Left ventricle myocardium inferior (tissue), 1 donor: Measurements from ENCODE around the gene XK. TPM values are rescaled to one million over a fixed set of nuclear protein-coding genes. Genes with fewer than 3 reads are reported as not detected.
"Not testable (repeated sequence)": the region's sequence is repeated elsewhere in the genome, so short reads cannot be mapped to it uniquely, and the experiment has no call there.

Experiments used
- DNase-seq: peaks from one replicate; pipeline ENCODE4 v3.0.0-alpha.2; 2020
- H3K27ac ChIP-seq: fragments of 200-600 bp; replicated peaks from 2 replicates; pipeline ENCODE4 v1.8.0; 2021
- H3K27me3 ChIP-seq: fragments of 200-600 bp; 2 replicates; pipeline ENCODE4 v1.8.0; 2021; ENCODE audit warnings: low read depth
- H3K36me3 ChIP-seq: fragments of 200-600 bp; 2 replicates; pipeline ENCODE4 v1.8.0; 2021
- H3K4me1 ChIP-seq: fragments of 200-600 bp; 2 replicates; pipeline ENCODE4 v1.8.0; 2021
- H3K4me3 ChIP-seq: fragments of 200-600 bp; 2 replicates; pipeline ENCODE4 v1.8.0; 2021; ENCODE audit warnings: mild to moderate bottlenecking, moderate library complexity
- H3K9me3 ChIP-seq: fragments of 200-600 bp; replicated peaks from 2 replicates; pipeline ENCODE4 v1.8.0; 2021
- intact Hi-C: fragments of 100-400 bp; cut with micrococcal nuclease; formaldehyde crosslinking; loops from one replicate; pipeline ENCODE4 v1.11.0; 2022
- total RNA-seq: library from RNA; stranded (reverse); fragmentation: NEBNext Ultra II Directional; extraction: Animal tissue kit (Norgen Biotek cat#: 25700); gene quantifications from one replicate; pipeline ENCODE4 v1.2.1, GENCODE V29; 2021
- TF ChIP-seq, protein P1 (sequence below): fragments of 200-600 bp; IDR thresholded peaks from 2 replicates; pipeline ENCODE4 v1.8.0; 2021; ENCODE audit warnings: antibody characterized with exemption, mild to moderate bottlenecking, borderline replicate concordance
- donor health status: DM: no; HTN: yes; CAD: no; lungs with severe emphysema.

Gene XK
- total RNA-seq, 1 donor from 2014 or later: 11.0 TPM

DNA sequence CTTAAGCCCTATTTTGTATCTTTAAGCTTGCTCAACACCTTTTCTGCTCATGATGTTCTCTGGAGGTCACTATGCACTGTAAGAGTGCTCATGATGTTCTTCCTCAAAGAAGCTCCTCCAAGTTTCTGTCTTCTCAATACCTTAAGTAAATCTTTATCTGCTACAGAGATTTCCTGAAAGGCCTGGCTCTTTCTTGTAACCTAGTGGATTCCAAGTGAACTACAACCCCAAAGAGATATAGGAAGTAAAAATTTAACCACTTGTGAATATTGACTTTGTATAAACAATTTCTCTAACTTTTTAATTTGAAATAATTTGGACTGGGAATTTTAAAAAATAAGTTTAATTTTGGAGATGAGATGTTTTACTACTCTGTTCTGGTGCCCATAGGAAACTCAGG, 39.3 kb upstream of the XK start:
- no peaks in the 10 kb centered on the region for H3K27me3 ChIP-seq
- no peaks in the 10 kb centered on the region for H3K4me1 ChIP-seq
- DNase-seq: no peak
- no peak overlapping the region for H3K27ac ChIP-seq
- H3K4me3 ChIP-seq: no peak overlapping the region
- intact Hi-C loops: no loop called here
- TF ChIP-seq, protein P1, sequence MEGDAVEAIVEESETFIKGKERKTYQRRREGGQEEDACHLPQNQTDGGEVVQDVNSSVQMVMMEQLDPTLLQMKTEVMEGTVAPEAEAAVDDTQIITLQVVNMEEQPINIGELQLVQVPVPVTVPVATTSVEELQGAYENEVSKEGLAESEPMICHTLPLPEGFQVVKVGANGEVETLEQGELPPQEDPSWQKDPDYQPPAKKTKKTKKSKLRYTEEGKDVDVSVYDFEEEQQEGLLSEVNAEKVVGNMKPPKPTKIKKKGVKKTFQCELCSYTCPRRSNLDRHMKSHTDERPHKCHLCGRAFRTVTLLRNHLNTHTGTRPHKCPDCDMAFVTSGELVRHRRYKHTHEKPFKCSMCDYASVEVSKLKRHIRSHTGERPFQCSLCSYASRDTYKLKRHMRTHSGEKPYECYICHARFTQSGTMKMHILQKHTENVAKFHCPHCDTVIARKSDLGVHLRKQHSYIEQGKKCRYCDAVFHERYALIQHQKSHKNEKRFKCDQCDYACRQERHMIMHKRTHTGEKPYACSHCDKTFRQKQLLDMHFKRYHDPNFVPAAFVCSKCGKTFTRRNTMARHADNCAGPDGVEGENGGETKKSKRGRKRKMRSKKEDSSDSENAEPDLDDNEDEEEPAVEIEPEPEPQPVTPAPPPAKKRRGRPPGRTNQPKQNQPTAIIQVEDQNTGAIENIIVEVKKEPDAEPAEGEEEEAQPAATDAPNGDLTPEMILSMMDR: peak; percentile 8
- H3K9me3 ChIP-seq: no peaks in the 10 kb centered on the region
- no peaks in the 10 kb centered on the region for H3K36me3 ChIP-seq

DNA sequence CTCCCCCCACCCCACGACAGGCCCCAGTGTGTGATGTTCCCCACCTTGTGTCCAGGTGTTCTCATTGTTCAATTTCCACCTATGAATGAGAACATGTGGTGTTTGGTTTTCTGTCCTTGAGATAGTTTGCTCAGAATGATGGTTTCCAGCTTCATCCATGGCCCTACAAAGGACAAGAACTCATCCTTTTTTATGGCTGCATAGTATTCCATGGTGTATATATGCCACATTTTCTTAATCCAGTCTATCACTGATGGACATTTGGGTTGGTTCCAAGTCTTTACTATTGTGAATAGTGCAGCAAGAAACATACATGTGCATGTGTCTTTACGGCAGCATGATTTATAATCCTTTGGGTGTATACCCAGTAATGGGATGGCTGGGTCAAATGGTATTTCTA, 34.7 kb upstream of the XK start:
- intact Hi-C loops, H3K4me3 ChIP-seq, H3K27ac ChIP-seq, H3K4me1 ChIP-seq, DNase-seq, H3K36me3 ChIP-seq, H3K27me3 ChIP-seq, H3K9me3 ChIP-seq: not testable (repeated sequence)

DNA sequence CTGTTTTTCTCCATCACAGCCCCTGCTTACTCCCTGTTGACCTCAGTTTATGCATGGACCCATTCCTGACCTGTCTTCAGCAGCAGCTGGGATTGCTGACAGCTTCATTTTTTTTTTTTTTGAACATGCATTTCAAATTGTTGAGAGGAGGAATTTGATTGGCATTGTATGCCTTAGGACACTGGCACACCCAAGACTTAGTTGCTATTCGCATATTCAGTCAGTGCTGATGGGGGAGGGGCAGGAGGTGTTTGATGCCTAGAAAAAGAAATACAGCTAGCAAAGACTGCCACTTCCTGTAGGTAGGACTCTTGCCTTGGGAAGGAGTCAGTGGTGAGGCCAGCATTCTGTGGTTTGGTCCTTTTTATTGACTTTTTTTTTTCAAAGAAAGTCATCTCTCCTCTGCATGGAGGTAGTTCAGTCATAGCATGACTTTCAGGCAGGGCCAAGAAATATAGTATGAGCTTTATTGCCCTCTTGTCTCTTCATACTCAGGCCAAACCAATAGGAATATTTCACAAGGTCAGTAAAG, 33.6 kb upstream of the XK start:
- no peak for DNase-seq
- TF ChIP-seq, protein P1: no peak
- intact Hi-C loops: no loop called here
- Histone ChIP-seq H3K27ac (no peak overlapping the region), H3K4me3 (no peak overlapping the region), H3K36me3 (no peaks in the 10 kb centered on the region), H3K27me3 (no peaks in the 10 kb centered on the region), H3K4me1 (no peaks in the 10 kb centered on the region), H3K9me3 (no peaks in the 10 kb centered on the region)

DNA sequence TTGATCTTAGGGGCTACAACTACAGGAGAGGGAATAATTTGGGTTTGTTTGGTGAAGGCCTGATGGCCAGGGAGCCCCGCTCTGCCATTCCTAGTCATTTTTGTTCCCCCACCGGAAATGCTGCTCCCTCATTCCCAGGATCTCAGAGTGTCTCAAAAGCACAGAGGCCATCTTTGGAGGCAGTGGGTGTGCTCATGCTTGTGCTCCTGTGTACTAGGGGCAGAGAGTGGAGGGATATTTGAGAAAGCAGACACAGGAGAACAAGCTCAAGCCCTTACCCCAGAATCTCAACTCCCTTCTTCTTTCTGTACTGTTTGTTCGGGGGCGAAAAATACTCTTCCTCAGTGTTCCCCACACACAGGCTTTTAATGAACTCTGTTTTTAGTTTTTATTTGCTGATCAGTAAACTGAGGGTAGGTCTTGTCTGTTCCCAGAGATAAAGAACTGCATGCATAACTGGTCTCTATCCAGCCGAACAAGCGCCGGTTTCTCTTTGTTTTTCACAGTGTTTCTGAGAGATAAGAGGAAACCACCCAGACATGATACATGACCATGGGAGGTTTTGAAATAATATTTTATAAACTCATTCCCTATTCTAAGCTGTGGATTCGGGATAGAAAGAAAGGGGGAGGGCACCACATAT, 32.9 kb upstream of the XK start:
- intact Hi-C loops: no loop called here
- TF ChIP-seq, protein P1: no peak
- no peaks in the 10 kb centered on the region for H3K9me3 ChIP-seq
- DNase-seq: no peak
- no peaks in the 10 kb centered on the region for H3K4me1 ChIP-seq
- no peak overlapping the region for H3K27ac ChIP-seq
- no peaks in the 10 kb centered on the region for H3K36me3 ChIP-seq
- H3K27me3 ChIP-seq: no peaks in the 10 kb centered on the region
- no peak overlapping the region for H3K4me3 ChIP-seq

DNA sequence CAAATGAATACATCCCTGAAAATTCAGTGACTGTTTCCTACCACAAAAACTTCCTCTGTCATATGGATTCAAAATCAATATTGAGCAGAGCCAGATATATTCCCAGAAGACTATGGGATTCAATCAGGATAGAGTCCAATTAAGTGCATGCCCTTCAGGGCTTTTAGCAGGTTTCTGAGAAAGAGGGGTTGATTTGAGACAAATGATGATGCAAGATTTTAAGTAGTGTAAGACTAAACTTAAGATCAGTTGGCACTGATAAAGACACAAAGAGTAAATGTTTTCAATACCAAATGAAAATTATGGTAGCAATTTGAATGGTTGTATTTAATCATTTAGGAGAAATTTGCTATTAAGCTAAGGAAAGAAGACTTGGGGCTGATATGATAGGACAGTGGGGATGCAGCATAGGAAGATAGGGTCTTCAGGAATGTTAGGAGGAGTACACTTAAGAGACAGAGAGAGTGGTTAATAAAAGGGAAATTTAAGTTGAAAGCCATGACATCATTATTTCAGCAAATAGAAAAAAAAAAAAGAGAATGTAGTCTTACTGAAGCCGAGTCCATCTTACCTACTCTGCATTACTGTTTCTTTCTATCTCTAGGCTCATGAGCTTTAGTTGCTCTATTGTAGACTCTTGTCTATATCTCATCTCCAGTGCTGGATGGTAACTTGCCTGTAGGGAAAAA, 32.0 kb upstream of the XK start:
- TF ChIP-seq, protein P1: no peak
- Histone ChIP-seq H3K27ac (no peak overlapping the region), H3K4me1 (no peaks in the 10 kb centered on the region), H3K4me3 (no peak overlapping the region), H3K9me3 (no peaks in the 10 kb centered on the region), H3K27me3 (no peaks in the 10 kb centered on the region), H3K36me3 (no peaks in the 10 kb centered on the region)
- no peak for DNase-seq
- intact Hi-C loops: no loop called here
